Measurements from ENCODE around the gene JARID2. TPM values are rescaled to one million over a fixed set of nuclear protein-coding genes. Genes with fewer than 3 reads are reported as not detected.
"Not testable (repeated sequence)": the region's sequence is repeated elsewhere in the genome, so short reads cannot be mapped to it uniquely, and the experiment has no call there.

The JARID2 gene
- total RNA-seq, 1 donor from 2014 or later = 13.8 TPM

GRCh38 chr6:15308435-15309213 lies 62.8 kb downstream of the JARID2 start:
- no peak for DNase-seq (ENCODE audit: low spot score)

DNA sequence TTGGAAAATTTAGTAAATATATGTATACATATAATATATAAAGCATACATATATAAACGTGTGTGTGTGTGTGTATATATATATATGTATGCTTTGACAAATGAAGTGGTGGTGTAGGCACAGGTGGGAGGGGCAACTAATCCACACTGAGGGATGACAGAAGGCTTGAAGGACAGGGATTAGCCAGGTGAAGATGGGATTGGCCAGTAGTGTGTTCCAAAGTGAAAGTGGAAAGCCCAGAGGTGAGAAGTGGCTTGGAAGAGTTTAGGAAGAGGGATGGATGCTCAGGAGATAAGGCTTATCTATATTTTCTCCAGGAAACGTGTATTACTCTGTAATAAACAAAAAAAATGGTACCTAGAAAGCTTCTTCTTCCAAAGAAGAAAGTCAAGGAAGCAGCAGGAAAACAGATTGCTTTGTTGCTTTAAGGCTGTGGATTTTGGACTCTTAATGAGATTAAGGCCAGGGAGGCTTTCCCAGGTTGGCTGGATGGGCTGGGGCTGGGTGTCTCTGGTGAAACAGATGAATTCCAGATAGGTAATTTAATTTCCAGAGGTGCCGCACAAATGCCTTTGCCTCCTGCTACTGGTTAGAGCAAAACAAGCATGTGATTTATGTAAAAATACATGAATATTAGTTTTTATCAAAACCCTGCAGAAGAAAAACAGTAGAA lies 63.9 kb downstream of the JARID2 start:
- no peak for DNase-seq (ENCODE audit: low spot score)

- DNase-seq (ENCODE audit: low spot score) = no peak
These were observed 64.8 kb downstream of the JARID2 start for GRCh38 chr6:15310680-15311079.

DNA sequence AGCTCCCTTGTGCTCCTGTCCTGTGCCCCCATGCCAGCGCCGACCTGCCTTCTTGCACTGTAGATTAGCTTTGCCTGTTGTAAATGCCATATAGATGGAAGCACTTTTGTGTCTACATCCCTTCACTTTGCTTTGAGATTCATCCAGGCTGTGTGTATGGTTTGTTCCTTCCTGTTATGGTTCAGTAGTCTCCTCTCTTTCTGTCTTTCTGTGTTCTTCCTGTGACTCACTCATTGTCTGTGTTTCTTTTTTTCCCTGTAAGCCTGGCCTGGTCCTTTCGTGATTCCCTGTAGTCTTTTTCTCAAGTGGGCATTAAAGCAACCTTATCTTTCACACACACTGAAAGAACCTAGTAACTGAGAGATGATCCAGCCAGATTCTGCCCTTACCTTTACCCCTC lies 66.6 kb downstream of the JARID2 start:
- DNase-seq (ENCODE audit: low spot score) = no peak

GRCh38 chr6:15313367-15313766 lies 67.5 kb downstream of the JARID2 start:
- DNase-seq (ENCODE audit: low spot score) = no peak

DNA sequence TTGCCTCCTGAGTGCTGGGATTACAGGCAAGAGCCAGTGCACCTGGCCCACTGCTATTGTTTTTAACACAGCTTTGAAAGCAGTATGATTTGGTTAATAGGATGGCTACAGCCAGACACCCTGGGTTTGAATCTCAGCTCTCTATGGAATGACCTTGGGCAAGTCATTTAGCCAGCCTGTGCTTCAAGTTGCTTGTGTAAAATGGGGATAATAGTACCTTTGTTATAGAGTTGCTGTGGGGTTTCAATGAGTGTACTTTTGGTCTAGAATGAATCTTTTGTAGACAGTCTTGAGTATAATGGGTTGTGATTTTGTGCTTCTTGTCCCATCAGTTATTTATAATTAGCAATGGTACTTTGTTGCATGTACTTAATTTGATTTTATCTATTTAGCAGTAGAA lies 70.9 kb downstream of the JARID2 start:
- DNase-seq (ENCODE audit: low spot score) = no peak

- no peak for DNase-seq (ENCODE audit: low spot score)
These were observed 71.4 kb downstream of the JARID2 start for GRCh38 chr6:15317251-15317650.

DNA sequence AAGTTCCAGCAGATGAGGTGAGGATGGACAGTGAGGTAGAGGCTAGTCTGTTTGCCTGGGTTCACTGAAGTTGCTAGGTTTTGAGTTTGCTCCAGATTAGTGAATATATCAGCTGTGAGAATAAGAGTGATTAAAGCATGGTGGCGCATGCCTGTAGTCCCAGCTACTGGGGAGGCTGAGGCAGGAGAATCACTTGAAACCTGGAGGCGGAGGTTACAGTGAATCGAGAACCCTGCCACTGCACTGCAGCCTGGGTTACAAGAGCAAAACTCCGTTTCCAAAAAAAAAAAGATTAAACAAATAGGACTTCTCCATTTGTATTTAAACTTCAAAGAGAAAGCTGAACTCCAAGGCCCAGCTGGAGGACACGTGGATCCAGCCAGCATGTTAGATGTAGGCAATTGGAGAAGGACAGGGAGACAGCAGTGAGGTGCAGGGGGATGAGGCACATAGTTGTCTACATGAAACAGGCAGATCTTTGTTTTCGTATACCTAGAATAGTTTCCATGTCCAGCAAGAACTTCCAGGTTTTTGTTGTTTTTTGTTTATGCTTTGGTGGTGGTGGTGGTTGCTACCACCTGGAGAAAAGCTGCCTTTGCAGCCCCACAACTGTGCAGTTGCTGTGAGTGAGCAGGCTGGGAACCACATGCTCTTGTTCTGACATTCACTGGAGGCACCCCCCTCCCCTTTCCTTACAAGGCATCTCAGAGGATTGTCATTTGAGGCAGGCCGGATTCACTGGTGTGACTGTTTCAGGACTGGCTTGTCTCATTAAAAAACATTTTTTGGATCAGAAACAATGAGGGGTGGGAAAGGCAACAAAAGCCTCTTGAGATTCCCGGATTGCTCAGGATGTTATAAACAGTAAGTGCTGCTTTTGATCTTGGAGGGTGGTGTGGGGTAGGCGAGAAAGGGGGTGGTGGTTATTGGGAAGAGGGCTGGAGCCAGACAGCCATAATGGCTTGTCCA lies 72.3 kb downstream of the JARID2 start:
- DNase-seq (ENCODE audit: low spot score) = no peak

- DNase-seq (ENCODE audit: low spot score) = no peak
These were observed 73.8 kb downstream of the JARID2 start for GRCh38 chr6:15319677-15320076.

DNA sequence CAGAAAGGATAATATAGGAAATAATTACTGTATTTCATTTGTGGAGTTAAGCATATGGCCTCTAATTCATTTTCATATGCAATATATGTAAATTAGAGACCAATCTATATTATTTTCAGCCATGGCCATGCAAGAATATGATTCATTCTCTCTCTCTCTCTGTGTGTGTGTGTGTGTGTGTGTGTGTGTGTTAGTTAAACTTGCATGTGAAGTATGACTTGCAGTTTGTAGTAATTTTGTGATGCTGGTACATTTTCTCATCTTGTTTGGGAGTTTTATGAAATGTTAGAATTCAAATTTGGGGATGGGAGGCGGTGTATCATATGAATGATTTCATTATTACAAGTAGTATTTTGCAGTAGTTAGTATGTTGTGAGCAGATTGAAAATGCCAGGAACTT lies 74.8 kb downstream of the JARID2 start:
- no peak for DNase-seq (ENCODE audit: low spot score)

DNA sequence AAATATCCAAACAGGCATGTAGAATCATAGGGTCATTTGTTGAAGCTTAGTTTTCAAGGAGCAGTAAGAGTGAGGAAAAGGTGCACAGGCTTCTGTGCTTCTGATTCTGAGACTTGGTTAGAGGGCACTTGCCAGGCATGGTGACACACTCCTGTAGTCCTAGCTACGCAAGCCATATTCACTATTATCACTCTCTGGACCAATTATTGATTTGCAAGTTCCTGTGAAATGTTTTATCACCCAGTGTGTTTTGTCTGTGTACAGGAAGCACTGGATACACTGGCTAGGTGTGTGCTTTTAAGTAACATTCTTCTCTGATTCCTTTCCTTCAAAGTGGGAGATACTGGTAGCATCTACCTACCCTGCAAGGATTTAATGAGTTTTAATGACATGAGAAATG lies 76.3 kb downstream of the JARID2 start:
- DNase-seq (ENCODE audit: low spot score) = no peak

GRCh38 chr6:15322781-15323536 lies 77.1 kb downstream of the JARID2 start:
- no peak for DNase-seq (ENCODE audit: low spot score)

GRCh38 chr6:15323611-15324010 lies 77.7 kb downstream of the JARID2 start:
- DNase-seq (ENCODE audit: low spot score) = not testable (repeated sequence)

DNA sequence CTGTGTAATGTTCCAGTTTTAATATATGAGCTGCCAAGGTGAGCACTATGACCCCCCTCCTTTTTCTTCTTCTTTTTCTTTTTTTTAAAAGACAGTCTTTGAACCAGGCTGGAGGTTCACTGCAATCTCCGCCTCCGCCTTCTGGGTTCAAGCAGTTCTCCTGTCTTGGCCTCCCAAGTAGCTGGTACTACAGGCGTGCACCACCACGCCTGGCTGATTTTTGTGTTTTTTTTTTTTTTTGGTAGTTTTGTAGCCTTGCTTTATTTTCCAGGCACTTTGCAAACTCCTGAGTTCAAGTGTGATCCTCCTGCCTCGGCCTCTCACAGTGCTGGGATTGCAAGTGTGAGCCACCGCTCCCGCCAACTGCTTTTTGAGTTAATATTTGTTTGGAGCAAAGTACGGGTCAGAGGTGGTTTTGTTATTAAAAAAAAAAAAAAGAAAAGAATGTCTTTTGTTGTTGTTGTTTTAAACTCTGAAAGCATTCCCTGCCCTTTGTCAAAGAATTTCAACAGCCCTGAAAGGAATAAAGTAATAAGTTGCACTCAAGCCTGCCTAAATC lies 78.6 kb downstream of the JARID2 start:
- no peak for DNase-seq (ENCODE audit: low spot score)

DNA sequence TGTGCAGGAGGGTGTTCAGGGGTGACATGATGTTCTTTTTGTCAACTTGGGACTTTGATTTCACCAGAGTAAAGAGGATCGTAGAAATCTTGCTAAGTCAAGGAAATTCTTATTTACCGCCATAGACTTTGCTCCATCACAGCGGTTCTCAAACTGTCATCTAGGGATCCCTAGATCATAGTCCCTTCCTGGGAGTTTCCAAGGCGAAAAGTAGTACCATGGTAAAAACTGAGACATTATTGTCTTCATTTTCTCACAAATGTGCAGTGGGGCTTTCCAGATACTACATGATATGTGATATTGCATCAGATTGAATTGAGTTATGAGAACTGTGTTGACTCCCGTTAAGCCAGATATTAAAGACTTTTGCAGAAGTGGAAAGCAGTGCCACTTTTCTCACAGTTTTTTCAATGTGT lies 79.7 kb downstream of the JARID2 start:
- DNase-seq (ENCODE audit: low spot score) = no peak

- DNase-seq (ENCODE audit: low spot score) = no peak
These were observed 80.3 kb downstream of the JARID2 start for GRCh38 chr6:15326067-15326614.

DNA sequence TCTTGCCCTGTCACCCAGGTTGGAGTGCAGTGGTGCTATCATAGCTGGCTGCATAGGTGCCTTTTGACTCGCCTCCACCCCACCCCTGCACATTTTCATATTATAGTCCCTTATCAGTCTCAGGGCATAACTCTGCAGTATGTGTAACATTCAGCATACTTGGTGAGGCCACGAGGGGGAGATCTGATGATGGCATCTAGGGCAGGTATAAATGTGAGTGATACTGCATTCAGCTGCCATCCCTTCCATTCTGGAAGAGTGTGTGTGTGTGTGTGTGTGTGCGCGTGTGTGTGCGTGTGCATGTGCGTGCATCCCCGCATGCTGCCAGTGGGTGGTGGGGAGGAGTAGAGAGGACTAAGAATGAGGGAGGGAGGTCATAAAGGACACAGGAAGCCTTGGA lies 81.4 kb downstream of the JARID2 start:
- DNase-seq (ENCODE audit: low spot score) = no peak

GRCh38 chr6:15329197-15329671 lies 83.4 kb downstream of the JARID2 start:
- DNase-seq (ENCODE audit: low spot score) = no peak

DNA sequence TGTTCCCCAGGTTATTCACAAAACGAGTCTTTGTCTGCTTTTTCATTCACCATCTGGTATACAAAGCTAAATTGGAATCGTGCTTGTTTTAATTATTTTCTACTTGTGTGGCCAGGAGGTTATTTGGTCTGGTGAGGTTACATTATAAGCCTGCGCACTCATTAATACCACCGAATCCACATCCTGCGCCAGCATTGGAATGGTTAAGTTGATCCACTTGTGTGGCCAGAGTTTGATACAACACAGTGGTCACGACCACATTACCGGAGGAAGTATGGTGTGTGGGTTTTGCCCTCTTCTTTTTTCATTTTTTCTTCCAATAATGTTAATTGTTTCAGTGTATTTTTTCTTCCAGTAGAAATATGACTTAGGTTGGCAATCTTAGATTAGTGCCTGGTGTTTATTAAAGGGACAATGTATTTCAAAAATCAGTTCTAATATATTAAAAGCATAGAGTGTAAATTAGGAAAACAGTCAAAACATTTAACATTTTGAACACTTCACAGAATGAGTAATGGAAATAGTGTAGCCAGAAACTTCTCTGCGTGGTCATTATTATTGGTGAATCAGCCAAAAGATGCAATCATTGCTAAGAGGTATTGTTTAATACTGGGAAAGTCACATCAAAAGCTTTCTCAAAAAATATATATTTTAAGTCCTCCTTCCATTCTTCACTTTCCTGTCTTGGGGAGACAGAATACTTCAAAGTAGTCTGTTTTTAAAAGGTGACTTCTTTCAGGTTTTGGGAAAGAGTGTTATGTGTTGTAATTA lies 84.5 kb downstream of the JARID2 start:
- no peak for DNase-seq (ENCODE audit: low spot score)
